Measurements from ENCODE around the gene TPX2.
"Not testable (repeated sequence)": the region's sequence is repeated elsewhere in the genome, so short reads cannot be mapped to it uniquely, and the experiment has no call there.

Gene TPX2

GRCh38 chr20:31815408-31816188 lies 76.5 kb downstream of the TPX2 start:
- no peak for DNase-seq

GRCh38 chr20:31816221-31816620 lies 77.1 kb downstream of the TPX2 start:
- no peak for DNase-seq

- DNase-seq, result no peak
Observed at GRCh38 chr20:31817461-31817860, 78.4 kb downstream of the TPX2 start.

- no peak for DNase-seq
Observed at GRCh38 chr20:31818376-31818908, 79.4 kb downstream of the TPX2 start.

- no peak for DNase-seq
Observed at GRCh38 chr20:31819083-31819784, 80.1 kb downstream of the TPX2 start, which contains the start of gene MYLK2. Gene MYLK2, plus strand, starts transcription at chr20:31819356. Its CDS starts 225 bp downstream, at chr20:31819581.

GRCh38 chr20:31820228-31820627 lies 81.1 kb downstream of the TPX2 start:
- no peak for DNase-seq

GRCh38 chr20:31821427-31821826 lies 82.3 kb downstream of the TPX2 start:
- DNase-seq, result no peak

GRCh38 chr20:31822421-31823330 lies 83.6 kb downstream of the TPX2 start:
- peak; percentile 62 for DNase-seq

GRCh38 chr20:31823360-31824124 lies 84.5 kb downstream of the TPX2 start:
- DNase-seq, result no peak

GRCh38 chr20:31824125-31824485 lies 85.0 kb downstream of the TPX2 start:
- no peak for DNase-seq

- no peak for DNase-seq
Observed at GRCh38 chr20:31824554-31825313, 85.6 kb downstream of the TPX2 start.

- DNase-seq, result no peak
Observed at GRCh38 chr20:31826074-31826473, 87.0 kb downstream of the TPX2 start.

GRCh38 chr20:31827059-31827458 lies 88.0 kb downstream of the TPX2 start:
- no peak for DNase-seq

- DNase-seq, result not testable (repeated sequence)
Observed at GRCh38 chr20:31828016-31828415, 88.9 kb downstream of the TPX2 start.

- no peak for DNase-seq
Observed at GRCh38 chr20:31829731-31830130, 90.6 kb downstream of the TPX2 start.

GRCh38 chr20:31830406-31830981 lies 91.4 kb downstream of the TPX2 start:
- no peak for DNase-seq

- DNase-seq, result no peak
Observed at GRCh38 chr20:31831211-31831610, 92.1 kb downstream of the TPX2 start.

GRCh38 chr20:31831771-31832306 lies 92.7 kb downstream of the TPX2 start:
- DNase-seq, result no peak

GRCh38 chr20:31833130-31833930 lies 94.2 kb downstream of the TPX2 start:
- no peak for DNase-seq

Measured in fibroblast of skin of right quadriceps (primary cell).